Left ventricle myocardium inferior (tissue), 1 donor: ENCODE data around the gene EAPP. TPM values are rescaled to one million over a fixed set of nuclear protein-coding genes. Genes with fewer than 3 reads are reported as not detected.
A peak's percentile ranks its signal among the peaks of the same experiment; 100 is the strongest.
"Not testable (repeated sequence)": the region's sequence is repeated elsewhere in the genome, so short reads cannot be mapped to it uniquely, and the experiment has no call there.

ENCODE experiments used
- DNase-seq: peaks from one replicate; pipeline ENCODE4 v3.0.0-alpha.2; 2020
- H3K27ac ChIP-seq: fragments of 200-600 bp; replicated peaks from 2 replicates; pipeline ENCODE4 v1.8.0; 2021
- H3K27me3 ChIP-seq: fragments of 200-600 bp; 2 replicates; pipeline ENCODE4 v1.8.0; 2021; ENCODE audit warnings: low read depth
- H3K36me3 ChIP-seq: fragments of 200-600 bp; 2 replicates; pipeline ENCODE4 v1.8.0; 2021
- H3K4me1 ChIP-seq: fragments of 200-600 bp; 2 replicates; pipeline ENCODE4 v1.8.0; 2021
- H3K4me3 ChIP-seq: fragments of 200-600 bp; 2 replicates; pipeline ENCODE4 v1.8.0; 2021; ENCODE audit warnings: mild to moderate bottlenecking, moderate library complexity
- H3K9me3 ChIP-seq: fragments of 200-600 bp; replicated peaks from 2 replicates; pipeline ENCODE4 v1.8.0; 2021
- intact Hi-C: fragments of 100-400 bp; cut with micrococcal nuclease; formaldehyde crosslinking; loops from one replicate; pipeline ENCODE4 v1.11.0; 2022
- total RNA-seq: library from RNA; stranded (reverse); fragmentation: NEBNext Ultra II Directional; extraction: Animal tissue kit (Norgen Biotek cat#: 25700); gene quantifications from one replicate; pipeline ENCODE4 v1.2.1, GENCODE V29; 2021
- TF ChIP-seq, protein P1 (sequence below): fragments of 200-600 bp; IDR thresholded peaks from 2 replicates; pipeline ENCODE4 v1.8.0; 2021; ENCODE audit warnings: antibody characterized with exemption, mild to moderate bottlenecking, borderline replicate concordance
- donor health status: DM: no; HTN: yes; CAD: no; lungs with severe emphysema.

Gene EAPP
- total RNA-seq, 1 donor from 2014 or later: 17.5 TPM

DNA sequence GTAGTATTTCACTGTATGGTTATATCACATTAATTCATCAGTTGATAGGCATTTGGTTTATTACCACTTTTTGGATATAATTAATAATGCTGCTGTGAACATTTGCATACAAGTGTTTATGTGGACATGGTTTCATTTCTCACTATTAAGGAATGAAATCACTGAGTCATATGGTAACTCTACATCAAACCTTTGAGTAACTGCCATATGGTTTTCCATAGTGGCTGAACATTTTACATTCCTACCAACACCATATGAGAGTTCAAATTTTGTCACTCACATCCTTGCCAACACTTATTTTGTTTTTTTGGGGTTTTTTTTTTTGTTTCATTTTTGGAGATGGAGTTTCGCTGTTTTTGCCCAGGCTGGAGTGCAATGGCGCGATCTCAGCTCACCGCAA, 30.2 kb upstream of the EAPP start:
- H3K36me3 ChIP-seq: peaks cover 100% of the 10 kb centered on the region
- intact Hi-C loops: no loop called here
- DNase-seq: no peak

DNA sequence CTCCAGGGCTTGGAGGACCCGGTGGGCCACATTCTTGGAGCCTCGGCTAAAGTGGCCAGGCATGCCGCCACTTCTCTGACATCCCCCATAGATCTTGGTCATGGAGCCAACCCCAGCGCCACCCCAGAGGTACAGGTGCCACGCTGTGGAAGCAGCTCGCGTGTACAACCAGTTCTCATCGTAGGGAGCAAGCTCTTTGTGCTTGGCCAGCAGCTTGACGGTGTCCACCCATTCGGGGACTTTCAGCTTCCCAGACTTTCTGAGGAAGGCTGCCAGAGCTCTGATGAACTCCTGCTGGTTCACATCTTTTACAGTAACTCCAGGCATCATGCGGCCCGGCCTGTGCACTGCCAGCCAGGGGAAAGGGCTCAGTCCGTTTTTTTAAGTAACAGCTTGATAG, 29.3 kb upstream of the EAPP start:
- Histone ChIP-seq H3K27me3 (no peaks in the 10 kb centered on the region), H3K27ac (no peak overlapping the region), H3K9me3 (no peaks in the 10 kb centered on the region), H3K4me3 (no peak overlapping the region), H3K4me1 (no peaks in the 10 kb centered on the region), H3K36me3 (peaks cover 100% of the 10 kb centered on the region)
- DNase-seq: no peak
- TF ChIP-seq, protein P1, sequence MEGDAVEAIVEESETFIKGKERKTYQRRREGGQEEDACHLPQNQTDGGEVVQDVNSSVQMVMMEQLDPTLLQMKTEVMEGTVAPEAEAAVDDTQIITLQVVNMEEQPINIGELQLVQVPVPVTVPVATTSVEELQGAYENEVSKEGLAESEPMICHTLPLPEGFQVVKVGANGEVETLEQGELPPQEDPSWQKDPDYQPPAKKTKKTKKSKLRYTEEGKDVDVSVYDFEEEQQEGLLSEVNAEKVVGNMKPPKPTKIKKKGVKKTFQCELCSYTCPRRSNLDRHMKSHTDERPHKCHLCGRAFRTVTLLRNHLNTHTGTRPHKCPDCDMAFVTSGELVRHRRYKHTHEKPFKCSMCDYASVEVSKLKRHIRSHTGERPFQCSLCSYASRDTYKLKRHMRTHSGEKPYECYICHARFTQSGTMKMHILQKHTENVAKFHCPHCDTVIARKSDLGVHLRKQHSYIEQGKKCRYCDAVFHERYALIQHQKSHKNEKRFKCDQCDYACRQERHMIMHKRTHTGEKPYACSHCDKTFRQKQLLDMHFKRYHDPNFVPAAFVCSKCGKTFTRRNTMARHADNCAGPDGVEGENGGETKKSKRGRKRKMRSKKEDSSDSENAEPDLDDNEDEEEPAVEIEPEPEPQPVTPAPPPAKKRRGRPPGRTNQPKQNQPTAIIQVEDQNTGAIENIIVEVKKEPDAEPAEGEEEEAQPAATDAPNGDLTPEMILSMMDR: no peak
- intact Hi-C loops: no loop called here

More for the DNA sequence above, 30.2 kb upstream of the EAPP start:
- no peak overlapping the region for H3K27ac ChIP-seq
- H3K27me3 ChIP-seq: no peaks in the 10 kb centered on the region
- no peaks in the 10 kb centered on the region for H3K4me1 ChIP-seq
- H3K4me3 ChIP-seq: no peak overlapping the region
- TF ChIP-seq, protein P1: no peak
- H3K9me3 ChIP-seq: no peaks in the 10 kb centered on the region

DNA sequence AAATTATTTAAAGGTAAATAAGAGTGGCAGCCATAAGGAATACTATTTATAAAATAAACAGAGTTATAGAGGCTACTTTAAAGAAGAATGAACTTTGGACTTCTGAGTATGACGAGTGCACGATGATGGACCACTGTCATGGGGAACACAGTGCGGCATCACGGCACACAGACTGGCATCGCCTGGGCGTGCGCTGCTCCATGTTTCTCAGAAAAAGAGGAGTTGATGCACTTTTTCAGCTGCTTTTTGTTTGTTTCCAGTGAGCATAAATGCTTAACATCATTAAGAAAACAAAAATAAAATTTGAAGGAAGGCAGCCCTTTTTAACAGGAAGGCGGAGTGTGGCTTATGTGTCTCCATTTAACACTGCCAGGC, 23.3 kb upstream of the EAPP start:
- Histone ChIP-seq H3K4me1 (peaks cover 8% of the 10 kb centered on the region), H3K9me3 (no peaks in the 10 kb centered on the region), H3K27me3 (no peaks in the 10 kb centered on the region), H3K27ac (no peak overlapping the region), H3K4me3 (no peak overlapping the region), H3K36me3 (peaks cover 57% of the 10 kb centered on the region)
- intact Hi-C loops: no loop called here
- TF ChIP-seq, protein P1: no peak
- no peak for DNase-seq

DNA sequence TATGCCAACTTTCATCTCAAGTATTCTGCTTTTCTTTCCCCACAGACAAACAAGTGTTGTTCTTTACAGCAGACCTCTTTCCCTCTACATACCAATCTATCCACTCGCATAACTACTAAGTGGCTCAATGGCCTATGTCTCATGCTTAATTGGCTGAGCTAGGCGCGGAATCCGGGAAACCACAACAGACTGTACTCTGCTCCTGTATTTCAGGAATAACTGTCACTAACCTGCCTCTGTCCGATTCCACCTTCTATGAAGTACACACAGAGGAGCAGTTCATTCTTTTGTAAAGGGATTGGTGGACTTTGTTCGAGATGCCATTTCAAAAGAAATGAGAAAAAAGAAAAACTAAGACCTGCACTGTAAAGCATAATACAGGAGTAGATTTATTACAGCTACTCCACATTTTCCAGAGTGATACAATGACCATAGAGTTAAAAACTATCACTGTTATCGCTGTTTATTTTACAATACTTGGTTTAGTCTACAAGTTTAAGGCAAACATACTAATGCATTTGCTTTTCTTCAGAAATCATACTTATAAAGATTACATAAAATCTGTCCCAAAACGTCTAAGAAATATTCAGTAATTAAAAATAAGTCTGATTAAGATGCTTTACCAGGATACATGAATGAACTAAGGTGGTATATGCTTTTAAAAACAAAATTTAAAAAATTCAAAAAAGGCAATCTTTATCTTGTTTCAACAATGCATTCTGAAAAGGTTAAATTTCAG, 22.7 kb upstream of the EAPP start:
- H3K27me3 ChIP-seq, H3K9me3 ChIP-seq, DNase-seq, H3K4me3 ChIP-seq, H3K4me1 ChIP-seq, intact Hi-C loops: not testable (repeated sequence)
- Histone ChIP-seq H3K27ac (peak overlapping the region; percentile 51), H3K36me3 (peaks cover 52% of the 10 kb centered on the region)

DNA sequence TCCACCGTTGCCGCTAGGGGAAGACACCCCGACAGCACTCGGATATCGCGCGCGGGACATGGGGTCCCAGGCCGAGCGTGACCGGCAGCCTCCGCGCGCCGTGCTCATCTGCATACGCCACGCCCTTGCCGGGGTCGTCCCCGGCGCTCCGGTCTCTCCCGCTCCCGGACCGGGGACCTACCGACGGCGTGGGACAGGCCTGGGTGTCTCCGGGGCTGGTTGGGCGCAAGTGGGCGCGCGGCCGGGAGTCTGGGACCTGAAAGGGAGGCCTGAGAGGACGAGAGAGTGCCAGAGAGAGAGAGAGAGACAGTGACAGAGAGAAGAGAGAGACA, 17.0 kb upstream of the EAPP start:
- H3K9me3 ChIP-seq, H3K27ac ChIP-seq, DNase-seq, H3K36me3 ChIP-seq, H3K4me1 ChIP-seq, H3K4me3 ChIP-seq, intact Hi-C loops, H3K27me3 ChIP-seq: not testable (repeated sequence)

DNA sequence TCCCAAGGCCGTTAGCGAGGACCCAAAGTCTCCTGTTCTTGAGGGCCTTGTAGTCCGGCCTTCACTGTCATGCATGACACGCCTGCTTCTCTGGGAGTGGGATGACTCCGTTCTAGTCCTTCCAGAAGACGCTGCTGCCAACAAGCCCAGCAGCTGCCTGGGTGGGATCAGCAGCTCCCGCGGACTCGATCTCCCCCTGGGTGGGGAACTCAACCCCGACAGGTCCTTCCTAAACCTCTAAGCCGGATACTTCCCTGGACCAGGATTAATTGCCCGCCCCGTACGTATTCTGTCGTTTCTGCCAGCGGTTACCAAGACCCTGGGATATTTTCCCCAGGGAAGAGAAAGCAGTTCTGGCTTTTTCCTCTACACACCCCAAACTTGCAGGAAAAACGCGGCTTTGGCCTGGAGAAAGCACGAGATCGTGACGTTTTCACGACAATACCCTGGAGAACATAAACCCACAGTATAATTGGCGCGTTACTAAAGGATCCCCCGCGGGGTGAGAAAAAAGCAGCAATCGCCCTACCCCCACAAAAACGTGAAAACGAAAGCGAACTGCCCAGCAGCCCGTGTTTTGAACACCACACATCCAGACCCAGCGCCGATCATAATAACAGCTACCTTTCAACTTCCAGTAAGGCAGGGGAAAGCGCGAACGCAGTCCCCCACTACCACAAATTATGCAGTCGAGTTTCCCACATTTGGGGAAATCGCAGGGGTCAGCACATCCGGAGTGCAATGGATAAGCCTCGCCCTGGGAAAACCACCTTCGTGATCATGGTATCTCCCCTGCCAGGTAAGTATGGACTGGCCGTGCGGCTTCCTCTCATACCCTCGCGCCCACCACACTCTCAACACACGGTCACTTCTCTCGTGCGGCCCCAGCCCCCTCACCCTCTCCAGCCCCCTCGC, 16.3 kb upstream of the EAPP start:
- H3K36me3 ChIP-seq, H3K27me3 ChIP-seq, DNase-seq, H3K9me3 ChIP-seq, H3K4me3 ChIP-seq, H3K4me1 ChIP-seq, intact Hi-C loops, H3K27ac ChIP-seq: not testable (repeated sequence)
